GM21515 (cell line): ENCODE measurements around the gene MLYCD.

Experiments
- ATAC-seq: cut with Tn5 transposase; IDR thresholded peaks from one replicate; pipeline ENCODE4 v1.9.1; 2021; ENCODE audit not compliant: unreplicated experiment

MLYCD gene

GRCh38 chr16:83954577-83955016 lies 55.7 kb downstream of the MLYCD start:
- ATAC-seq, result no peak

- no peak for ATAC-seq
Measured at GRCh38 chr16:83955218-83956130, 56.6 kb downstream of the MLYCD start.

- no peak for ATAC-seq
Measured at GRCh38 chr16:83956336-83957289, 57.7 kb downstream of the MLYCD start.

GRCh38 chr16:83957296-83957855 lies 58.5 kb downstream of the MLYCD start:
- no peak for ATAC-seq

- ATAC-seq, result no peak
Measured at GRCh38 chr16:83958137-83958845, 59.4 kb downstream of the MLYCD start.

- ATAC-seq, result no peak
Measured at GRCh38 chr16:83958846-83959565, 60.1 kb downstream of the MLYCD start.

GRCh38 chr16:83959656-83960434 lies 60.9 kb downstream of the MLYCD start:
- ATAC-seq, result no peak

- ATAC-seq, result no peak
Measured at GRCh38 chr16:83960521-83961249, 61.8 kb downstream of the MLYCD start.

GRCh38 chr16:83961591-83961990 lies 62.7 kb downstream of the MLYCD start:
- ATAC-seq, result no peak

- ATAC-seq, result no peak
Measured at GRCh38 chr16:83963277-83964119, 64.6 kb downstream of the MLYCD start.

GRCh38 chr16:83964684-83965443 lies 65.9 kb downstream of the MLYCD start:
- ATAC-seq, result no peak

- no peak for ATAC-seq
Measured at GRCh38 chr16:83965444-83966152, 66.7 kb downstream of the MLYCD start.

GRCh38 chr16:83966153-83966696 lies 67.3 kb downstream of the MLYCD start:
- ATAC-seq, result no peak

- ATAC-seq, result no peak
Measured at GRCh38 chr16:83967091-83967490, 68.2 kb downstream of the MLYCD start.

- no peak for ATAC-seq
Measured at GRCh38 chr16:83967838-83968305, 69.0 kb downstream of the MLYCD start, which contains the start of gene NECAB2. NECAB2 (plus strand) TSS chr16:83968244; CDS start chr16:83968649, 405 bp downstream.
